Heart right ventricle (tissue), 16 donors: Measurements from ENCODE around the gene THSD4. TPM values are rescaled to one million over a fixed set of nuclear protein-coding genes. Genes with fewer than 3 reads are reported as not detected.
"Not testable (repeated sequence)": the region's sequence is repeated elsewhere in the genome, so short reads cannot be mapped to it uniquely, and the experiment has no call there.

Source experiments
- ATAC-seq, 8 donors: fragments of 200-7000 bp; cut with Tn5 transposase; one replicate each; pipeline ENCODE4 v1.9.1; 2020; ENCODE audit warnings: mild to moderate bottlenecking in 8 of 8, moderate library complexity in 8 of 8, moderate number of reproducible peaks in 1 of 8
- DNase-seq, 2 donors: peaks; one replicate each; pipeline ENCODE4 v3.0.0-alpha.2; 2020
- H3K27ac ChIP-seq, 10 donors: fragments of 200-600 bp; sonication (generic) in 2 of 10; one replicate each; pipeline versions ENCODE4 v1.5.0 to v1.8.0; 2020 to 2022; ENCODE audit warnings: mild to moderate bottlenecking in 3 of 10
- H3K27me3 ChIP-seq, 7 donors: fragments of 200-600 bp; one replicate each; pipeline ENCODE4 v1.8.0; 2021 to 2022; ENCODE audit warnings: mild to moderate bottlenecking in 2 of 7
- H3K36me3 ChIP-seq, 9 donors: fragments of 200-600 bp; sonication (generic) in 1 of 9; one replicate each; pipeline versions ENCODE4 v1.5.0 to v1.8.0; 2020 to 2022; ENCODE audit warnings: mild to moderate bottlenecking in 2 of 9
- H3K4me1 ChIP-seq, 9 donors: fragments of 200-600 bp; sonication (generic) in 1 of 9; one replicate each; pipeline versions ENCODE4 v1.5.0 to v1.8.0; 2020 to 2022; ENCODE audit warnings: mild to moderate bottlenecking in 4 of 9
- H3K4me3 ChIP-seq, 10 donors: fragments of 200-600 bp; sonication (generic) in 2 of 10; one replicate each; pipeline versions ENCODE4 v1.5.0 to v1.8.0; 2020 to 2022; ENCODE audit warnings: mild to moderate bottlenecking in 7 of 10, moderate library complexity in 2 of 10
- H3K9me3 ChIP-seq, 11 donors: fragments of 200-600 bp in 10 of 11; sonication (generic) in 2 of 11; one replicate each; pipeline versions ENCODE4 v1.5.0 to v1.8.0; 2013 to 2022; ENCODE audit warnings: mild to moderate bottlenecking in 2 of 11, control low read depth in 1 of 11, moderate library complexity in 1 of 11
- WGBS, 2 donors: extraction: QIAGEN DNeasy Blood & Tissue Kit; methylation state at CpG; one replicate each; pipeline ENCODE4 v1.1.7; 2013; ENCODE audit warnings: inconsistent platforms in 1 of 2; 5-methylcytosine and 5-hydroxymethylcytosine counted together
- intact Hi-C, 10 donors: fragments of 100-400 bp; cut with DNase I; formaldehyde crosslinking; loops; one replicate each; pipeline versions ENCODE4 v1.11.1 to v1.14.2; 2022
- polyA plus RNA-seq, 2 donors: library from polyadenylated mRNA; stranded (reverse); fragments of 200-250 nt; gene quantifications; one replicate each; pipeline ENCODE4 v1.2.3, GENCODE V29; 2013
- total RNA-seq, 10 donors: library from RNA; stranded (reverse); fragmentation: NEBNext Ultra II Directional in 3 of 10; extraction: Animal tissue kit (Norgen Biotek cat#: 25700) in 3 of 10; gene quantifications; one replicate each; pipeline versions ENCODE4 v1.2.1 to v1.2.4, GENCODE V29; 2021 to 2023
- TF ChIP-seq, protein P1 (sequence below), 9 donors: fragments of 200-600 bp; sonication (generic) in 2 of 9; IDR thresholded peaks; one replicate each; pipeline versions ENCODE4 v1.5.0 to v1.8.0; 2021 to 2022; ENCODE audit warnings: antibody characterized with exemption in 9 of 9, mild to moderate bottlenecking in 5 of 9, moderate library complexity in 1 of 9
- donor health status: Arrhythmogenic right ventricular cardiomyopathy.
- donor health status: ischemic (EF 13 %, LVEDD 7.1; RV severe dilation, severe dysfunction).
- donor health status: healthy with polysubstance abuse.
- donor health status: DM: no; HTN: yes; CAD: no.
- donor health status: DM: no; HTN: no; CAD: no.
- donor health status: ischemic (EF 25% LVEDD 6.9; RV normal size, moderate dysfunction).
- donor health status: ischemic (EF 25% LVEDD 5.7; RV mildly dilated, moderate dysfunction).
- donor health status: healthy.
- donor health status: DM: yes; HTN: yes; CAD: no.
- donor health status: Ischemic cardiomyopathy.
- donor health status: ischemic (EF 35%, LVEDD 5.7; RV mildly dilated, moderate dysfunction).
- donor health status: nonischemic (EF 11% LVEDD 7.7; RV severe dilation, severe dysfunction).
- donor health status: DM: yes; HTN: yes; CAD: no.
- donor health status: PGD.
- donor health status: ischemic (EF 29% LVEDD 5.4; RV normal size, mild dysfunction).
- donor health status: nonischemic (EF 23%, LVEDD 6.1; RV moderate dilation, normal function).

Gene THSD4
- total and polyA plus RNA-seq, 12 donors, result 20.8 to 212 (median 139) TPM

DNA sequence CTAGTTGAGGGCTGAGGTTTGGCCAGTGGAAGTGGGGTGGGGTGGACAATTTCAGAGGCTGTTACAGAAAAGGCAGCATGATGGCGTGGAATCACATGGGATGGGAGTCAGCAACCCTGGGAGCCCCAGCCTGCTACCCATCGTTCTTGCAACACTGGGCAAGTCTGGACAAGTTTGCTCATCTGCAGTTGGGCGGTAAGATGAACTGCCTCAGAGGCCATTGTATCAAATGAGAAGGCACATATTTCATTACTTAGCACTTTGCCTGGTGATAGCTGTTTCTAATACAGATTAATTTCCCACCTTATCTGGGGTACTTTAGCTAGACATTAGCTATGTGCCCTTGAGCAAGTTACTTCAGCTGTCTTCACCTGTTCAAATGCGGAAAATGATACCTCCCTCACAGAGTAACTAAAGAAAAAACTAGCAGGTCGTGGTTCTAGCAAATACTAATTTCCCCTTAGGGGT lies 248.9 kb downstream of the THSD4 start:
- ATAC-seq, result peak in 1 of 8 donors; percentile 21
- no peak overlapping the region for H3K27ac ChIP-seq
- TF ChIP-seq, protein P1, sequence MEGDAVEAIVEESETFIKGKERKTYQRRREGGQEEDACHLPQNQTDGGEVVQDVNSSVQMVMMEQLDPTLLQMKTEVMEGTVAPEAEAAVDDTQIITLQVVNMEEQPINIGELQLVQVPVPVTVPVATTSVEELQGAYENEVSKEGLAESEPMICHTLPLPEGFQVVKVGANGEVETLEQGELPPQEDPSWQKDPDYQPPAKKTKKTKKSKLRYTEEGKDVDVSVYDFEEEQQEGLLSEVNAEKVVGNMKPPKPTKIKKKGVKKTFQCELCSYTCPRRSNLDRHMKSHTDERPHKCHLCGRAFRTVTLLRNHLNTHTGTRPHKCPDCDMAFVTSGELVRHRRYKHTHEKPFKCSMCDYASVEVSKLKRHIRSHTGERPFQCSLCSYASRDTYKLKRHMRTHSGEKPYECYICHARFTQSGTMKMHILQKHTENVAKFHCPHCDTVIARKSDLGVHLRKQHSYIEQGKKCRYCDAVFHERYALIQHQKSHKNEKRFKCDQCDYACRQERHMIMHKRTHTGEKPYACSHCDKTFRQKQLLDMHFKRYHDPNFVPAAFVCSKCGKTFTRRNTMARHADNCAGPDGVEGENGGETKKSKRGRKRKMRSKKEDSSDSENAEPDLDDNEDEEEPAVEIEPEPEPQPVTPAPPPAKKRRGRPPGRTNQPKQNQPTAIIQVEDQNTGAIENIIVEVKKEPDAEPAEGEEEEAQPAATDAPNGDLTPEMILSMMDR (IDR thresholded peaks at IDR 0.05), result no peak

DNA sequence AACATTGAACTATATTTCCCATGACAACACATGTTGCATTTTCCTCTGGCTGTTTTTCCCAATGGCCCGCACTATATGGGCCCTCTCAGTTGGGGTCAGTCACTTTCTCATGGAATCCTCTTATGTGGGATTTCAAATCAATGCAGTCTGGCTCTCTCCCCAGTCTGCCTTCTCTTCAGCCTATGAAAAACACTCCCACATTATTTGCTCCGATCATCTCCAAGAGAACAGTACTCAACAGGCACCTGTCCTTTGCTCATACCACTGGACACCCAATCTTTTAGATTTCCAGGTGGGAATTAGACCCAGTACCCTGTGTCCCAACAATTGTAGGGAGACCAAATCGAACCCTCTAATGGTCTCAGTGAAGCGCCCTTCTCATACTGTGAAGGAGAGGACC lies 251.3 kb downstream of the THSD4 start:
- H3K4me1 ChIP-seq, result peaks cover 0 to 13% (median 0%) of the 10 kb centered on the region in 9 donors
- peak overlapping the region in 6 of 10 donors; percentile 20 to 61 (median 51) for H3K27ac ChIP-seq
- ATAC-seq, result peak in 4 of 8 donors; percentile 14 to 61 (median 20)
- H3K4me3 ChIP-seq, result no peak overlapping the region
- no peaks in the 10 kb centered on the region for H3K36me3 ChIP-seq
- intact Hi-C loops, result no loop called here
- TF ChIP-seq, protein P1 (IDR thresholded peaks at IDR 0.05), result no peak
- H3K27me3 ChIP-seq, result no peaks in the 10 kb centered on the region
- H3K9me3 ChIP-seq, result peaks cover 0 to 19% (median 0%) of the 10 kb centered on the region in 11 donors
- DNase-seq, result no peak
- WGBS, 2 donors, result 88 to 89% methylated on average over 4 of the region's 4 CpGs

More for the DNA sequence above, 248.9 kb downstream of the THSD4 start:
- no peak overlapping the region for H3K4me3 ChIP-seq
- peaks cover 0 to 3% (median 0%) of the 10 kb centered on the region in 11 donors for H3K9me3 ChIP-seq
- H3K36me3 ChIP-seq, result no peaks in the 10 kb centered on the region
- no peaks in the 10 kb centered on the region for H3K27me3 ChIP-seq
- intact Hi-C loops, result no loop called here
- WGBS, 2 donors, result 66 to 80% methylated on average over 5 of the region's 5 CpGs
- peaks cover 0 to 13% (median 0%) of the 10 kb centered on the region in 9 donors for H3K4me1 ChIP-seq
- DNase-seq, result no peak

GRCh38 chr15:71366926-71367325 lies 251.7 kb downstream of the THSD4 start:
- H3K36me3 ChIP-seq, result no peaks in the 10 kb centered on the region
- H3K4me3 ChIP-seq, result no peak overlapping the region
- TF ChIP-seq, protein P1 (IDR thresholded peaks at IDR 0.05), result no peak
- intact Hi-C loops, result no loop called here
- WGBS, 2 donors, result 38 to 47% methylated on average over 3 of the region's 3 CpGs
- peaks cover 0 to 13% (median 0%) of the 10 kb centered on the region in 9 donors for H3K4me1 ChIP-seq
- H3K27me3 ChIP-seq, result no peaks in the 10 kb centered on the region
- DNase-seq (no peak), ATAC-seq (peak in 6 of 8 donors; percentile 47 to 76 (median 63))
- peak overlapping the region in 6 of 10 donors; percentile 20 to 61 (median 51) for H3K27ac ChIP-seq
- peaks cover 0 to 20% (median 0%) of the 10 kb centered on the region in 11 donors for H3K9me3 ChIP-seq

DNA sequence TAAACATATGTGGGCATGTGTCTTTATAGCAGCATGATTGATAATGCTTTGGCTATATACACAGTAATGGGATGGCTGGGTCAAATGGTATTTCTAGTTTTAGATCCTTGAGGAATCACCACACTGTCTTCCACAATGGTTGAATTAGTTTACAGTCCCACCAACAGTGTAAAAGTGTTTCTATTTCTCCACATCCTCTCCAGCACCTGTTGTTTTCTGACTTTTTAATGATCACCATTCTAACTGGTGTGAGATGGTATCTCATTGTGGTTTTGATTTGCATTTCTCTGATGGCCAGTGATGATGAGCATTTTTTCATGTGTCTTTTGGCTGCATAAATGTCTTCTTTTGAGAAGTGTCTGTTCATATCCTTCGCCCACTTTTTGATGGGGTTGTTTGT lies 252.5 kb downstream of the THSD4 start:
- H3K27me3 ChIP-seq, ATAC-seq, H3K36me3 ChIP-seq, H3K27ac ChIP-seq, H3K4me3 ChIP-seq, DNase-seq, intact Hi-C loops: not testable (repeated sequence)
- peaks cover 0 to 20% (median 0%) of the 10 kb centered on the region in 11 donors for H3K9me3 ChIP-seq
- no CpG with 5 or more reads among the region's 1 CpG for WGBS, 2 donors
- H3K4me1 ChIP-seq, result peaks cover 0 to 17% (median 6%) of the 10 kb centered on the region in 9 donors

DNA sequence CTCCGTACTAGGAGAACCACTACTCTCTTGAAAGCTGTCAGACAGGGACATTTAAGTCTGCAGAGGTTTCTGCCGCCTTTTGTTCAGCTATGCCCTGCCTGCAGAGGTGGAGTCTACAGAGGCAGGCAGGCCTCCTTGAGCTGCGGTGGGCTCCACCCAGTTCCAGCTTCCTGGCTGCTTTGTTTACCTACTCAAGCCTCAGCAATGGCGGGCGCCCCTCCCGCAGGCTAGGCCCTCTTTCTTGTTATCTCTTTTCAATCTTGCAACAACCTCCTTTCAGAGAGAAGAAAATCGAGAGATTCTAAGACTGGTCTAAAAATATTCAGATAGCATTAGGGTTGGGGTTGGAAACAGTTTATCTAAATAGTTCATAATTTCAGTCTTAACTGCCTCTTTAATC lies 257.5 kb downstream of the THSD4 start:
- H3K27me3 ChIP-seq, H3K4me3 ChIP-seq, intact Hi-C loops, H3K36me3 ChIP-seq: not testable (repeated sequence)
- Histone ChIP-seq H3K27ac (peak overlapping the region in 9 of 10 donors; percentile 39 to 83 (median 55)), H3K4me1 (peaks cover 0 to 38% (median 23%) of the 10 kb centered on the region in 9 donors), H3K9me3 (peaks cover 0 to 18% (median 0%) of the 10 kb centered on the region in 11 donors)
- 58 to 66% methylated on average over 7 of the region's 7 CpGs for WGBS, 2 donors
- DNase-seq (peak in 1 of 2 donors; percentile 23), ATAC-seq (peak in 2 of 8 donors; percentile 36 to 68)
